Natural killer cell (primary cell): Measurements from ENCODE around the gene HERPUD2. TPM values are rescaled to one million over a fixed set of nuclear protein-coding genes. Genes with fewer than 3 reads are reported as not detected.

Source experiments
- ATAC-seq, 3 donors: fragments of 150-1000 bp in 2 of 3; fragments of 200-7000 bp in 1 of 3; cut with Tn5 transposase; 1 replicate in 1 of 3; 2 replicates in 2 of 3; pipeline ENCODE4 v1.10.0; 2021; ENCODE audit warnings: mild to moderate bottlenecking in 2 of 3, moderate library complexity in 2 of 3
- DNase-seq, 2 donors: peaks; one replicate each; pipeline versions ENCODE4 v3.0.0 to v3.0.0-alpha.2; 2013 to 2021; ENCODE audit warnings: mixed read lengths in 1 of 2
- H3K27ac ChIP-seq: one replicate; pipeline ENCODE4 v1.5.1; 2013; ENCODE audit warnings: mild to moderate bottlenecking, low read length
- H3K27me3 ChIP-seq: one replicate; pipeline ENCODE4 v1.6.1; 2013; ENCODE audit warnings: low read length; ENCODE audit not compliant: control insufficient read depth, insufficient read depth
- H3K36me3 ChIP-seq: one replicate; pipeline ENCODE4 v1.6.1; 2013; ENCODE audit warnings: low read length; ENCODE audit not compliant: control insufficient read depth, insufficient read depth
- H3K4me1 ChIP-seq: one replicate; pipeline ENCODE4 v1.6.1; 2013; ENCODE audit warnings: low read length; ENCODE audit not compliant: control insufficient read depth, insufficient read depth
- H3K4me3 ChIP-seq: one replicate; pipeline ENCODE4 v1.5.1; 2013; ENCODE audit warnings: low read length
- H3K9me3 ChIP-seq: one replicate; pipeline ENCODE4 v1.6.1; 2013; ENCODE audit warnings: low read length; ENCODE audit not compliant: control insufficient read depth, insufficient read depth
- H3K27ac Mint-ChIP-seq, 2 donors: one replicate each; pipeline ENCODE4 v1.8.0; 2022; ENCODE audit warnings: mild to moderate bottlenecking in 2 of 2, mixed read lengths in 2 of 2, moderate library complexity in 1 of 2
- H3K27me3 Mint-ChIP-seq, 2 donors: one replicate each; pipeline ENCODE4 v1.8.0; 2022; ENCODE audit warnings: low read depth in 2 of 2, mixed read lengths in 2 of 2
- H3K36me3 Mint-ChIP-seq: one replicate; pipeline ENCODE4 v1.8.0; 2022; ENCODE audit warnings: mixed read lengths
- H3K4me1 Mint-ChIP-seq, 2 donors: one replicate each; pipeline ENCODE4 v1.8.0; 2022; ENCODE audit warnings: mixed read lengths in 2 of 2
- H3K4me3 Mint-ChIP-seq: one replicate; pipeline ENCODE4 v1.8.0; 2022; ENCODE audit warnings: mild to moderate bottlenecking, moderate library complexity, mixed read lengths
- H3K9me3 Mint-ChIP-seq, 2 donors: one replicate each; pipeline ENCODE4 v1.8.0; 2022; ENCODE audit warnings: mixed read lengths in 2 of 2
- CTCF ChIP-seq: fragments of 200-600 bp; IDR thresholded peaks from one replicate; pipeline ENCODE4 v1.8.0; 2022; ENCODE audit warnings: antibody characterized with exemption
- WGBS: methylation state at CpG from one replicate; pipeline ENCODE4 v1.1.7; 2013; ENCODE audit warnings: missing lambda C conversion rate; ENCODE audit not compliant: insufficient coverage; 5-methylcytosine and 5-hydroxymethylcytosine counted together
- intact Hi-C: fragments of 100-400 bp; cut with micrococcal nuclease; formaldehyde crosslinking; loops from one replicate; pipeline ENCODE4 v1.14.2; 2022
- total RNA-seq, 4 donors: library from RNA; stranded (reverse); fragments of 120-200 nt in 1 of 4; gene quantifications; one replicate each; pipeline versions ENCODE4 v1.2.3 to v1.2.4, GENCODE V29; 2013 to 2022

Gene HERPUD2
- total RNA-seq, 3 donors from 2014 or later (not counting 1 experiment from before 2014, with no cell fraction given) = 103 to 112 (median 111) TPM

GRCh38 chr7:35714862-35715261, 19.9 kb upstream of the HERPUD2 start:
- H3K27me3 ChIP-seq = no peaks in the 10 kb centered on the region
- no peaks in the 10 kb centered on the region for H3K9me3 ChIP-seq
- ATAC-seq = peak in 2 of 3 donors; percentile 44 to 46
- peak in 1 of 2 donors; percentile 17 for DNase-seq
- peak overlapping the region; percentile 17 to 63 for H3K27ac Mint-ChIP-seq
- intact Hi-C loops = no loop called here
- no peaks in the 10 kb centered on the region for H3K36me3 ChIP-seq
- H3K4me1 Mint-ChIP-seq = peaks cover 20 to 21% of the 10 kb centered on the region in 2 donors
- H3K4me3 ChIP-seq = no peak overlapping the region
- WGBS = 88% methylated on average over 1 of the region's 1 CpG
- H3K9me3 Mint-ChIP-seq = no peaks in the 10 kb centered on the region
- peaks cover 13% of the 10 kb centered on the region for H3K4me1 ChIP-seq
- no peaks in the 10 kb centered on the region for H3K27me3 Mint-ChIP-seq
- no peak overlapping the region for H3K4me3 Mint-ChIP-seq
- no peak overlapping the region for H3K27ac ChIP-seq
- no peaks in the 10 kb centered on the region for H3K36me3 Mint-ChIP-seq
- no peak for TF ChIP-seq CTCF

- H3K9me3 ChIP-seq = no peaks in the 10 kb centered on the region
- 86% methylated on average over 1 of the region's 1 CpG for WGBS
- no peaks in the 10 kb centered on the region for H3K27me3 Mint-ChIP-seq
- H3K27me3 ChIP-seq = no peaks in the 10 kb centered on the region
- no peak for ATAC-seq
- H3K36me3 ChIP-seq = no peaks in the 10 kb centered on the region
- H3K27ac ChIP-seq = no peak overlapping the region
- H3K4me1 Mint-ChIP-seq = peaks cover 25 to 26% of the 10 kb centered on the region in 2 donors
- peaks cover 13% of the 10 kb centered on the region for H3K4me1 ChIP-seq
- TF ChIP-seq CTCF = no peak
- DNase-seq = no peak
- intact Hi-C loops = no loop called here
- peak overlapping the region; percentile 17 to 63 for H3K27ac Mint-ChIP-seq
- H3K9me3 Mint-ChIP-seq = no peaks in the 10 kb centered on the region
- H3K4me3 Mint-ChIP-seq = no peak overlapping the region
- H3K4me3 ChIP-seq = no peak overlapping the region
- H3K36me3 Mint-ChIP-seq = no peaks in the 10 kb centered on the region
These were observed 19.5 kb upstream of the HERPUD2 start for GRCh38 chr7:35714407-35714806.

- 99% methylated on average over 6 of the region's 7 CpGs for WGBS
- DNase-seq = no peak
- no peak overlapping the region for H3K27ac Mint-ChIP-seq
These were observed 17.8 kb upstream of the HERPUD2 start for GRCh38 chr7:35712563-35713226.

More at GRCh38 chr7:35712563-35713226, 17.8 kb upstream of the HERPUD2 start:
- Mint-ChIP-seq H3K4me3 (no peak overlapping the region), H3K36me3 (no peaks in the 10 kb centered on the region), H3K4me1 (peaks cover 27 to 28% of the 10 kb centered on the region in 2 donors), H3K27me3 (no peaks in the 10 kb centered on the region), H3K9me3 (no peaks in the 10 kb centered on the region)
- intact Hi-C loops = no loop called here
- Histone ChIP-seq H3K9me3 (no peaks in the 10 kb centered on the region), H3K4me1 (peaks cover 20% of the 10 kb centered on the region), H3K27ac (no peak overlapping the region), H3K36me3 (no peaks in the 10 kb centered on the region), H3K4me3 (no peak overlapping the region), H3K27me3 (no peaks in the 10 kb centered on the region)
- ATAC-seq = no peak
- TF ChIP-seq CTCF = no peak
